ENCODE results near the gene ABHD4.
A peak's percentile ranks its signal among the peaks of the same experiment; 100 is the strongest.
"Not testable (repeated sequence)": the region's sequence is repeated elsewhere in the genome, so short reads cannot be mapped to it uniquely, and the experiment has no call there.

ABHD4 gene

DNA sequence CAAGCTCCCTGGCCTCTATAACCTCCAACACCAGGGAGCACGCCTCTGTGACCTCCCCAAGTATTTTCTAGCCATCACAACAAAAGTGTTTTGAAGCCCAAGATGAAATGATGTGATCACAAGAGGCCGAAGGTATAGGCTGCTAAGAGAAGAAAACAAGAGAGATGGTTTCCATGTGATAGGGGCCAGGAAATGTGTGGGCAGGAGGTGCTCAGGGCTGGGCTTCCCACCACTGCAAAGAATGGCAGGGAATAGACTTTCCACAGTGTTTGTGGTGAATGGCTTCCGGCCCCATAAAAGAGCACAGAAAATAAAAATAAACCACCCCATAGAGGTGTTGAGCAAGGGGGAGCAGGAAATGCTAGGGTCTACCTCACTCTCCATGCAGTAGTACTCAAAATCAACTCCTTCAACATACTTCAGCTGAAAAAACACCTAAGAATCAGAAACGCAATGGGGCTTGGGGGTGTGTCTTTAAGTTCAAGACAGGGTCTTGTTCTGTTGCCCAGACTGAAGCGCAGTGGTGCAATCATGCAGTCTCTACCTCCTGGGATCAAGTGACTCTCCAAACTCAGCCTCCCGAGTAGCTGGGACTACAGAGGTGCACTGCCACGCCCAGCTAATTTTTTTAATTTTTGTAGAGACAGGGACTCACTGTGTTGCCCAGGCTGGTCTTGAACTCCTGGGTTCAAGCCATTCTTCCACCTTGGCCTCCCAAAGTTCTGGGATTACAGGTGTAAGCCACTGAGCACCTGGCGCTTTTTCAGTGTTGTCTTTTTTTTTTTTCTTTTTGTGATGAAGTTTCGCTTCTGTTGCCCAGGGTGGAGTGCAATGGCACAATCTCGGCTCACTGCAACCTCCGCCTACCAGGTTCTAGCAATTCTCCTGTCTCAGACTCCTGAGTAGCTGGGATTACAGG is 36.2 kb upstream of the ABHD4 start:
- no peak for DNase-seq

- no peak for DNase-seq
Measured at GRCh38 chr14:22563987-22564386, 34.1 kb upstream of the ABHD4 start.

DNA sequence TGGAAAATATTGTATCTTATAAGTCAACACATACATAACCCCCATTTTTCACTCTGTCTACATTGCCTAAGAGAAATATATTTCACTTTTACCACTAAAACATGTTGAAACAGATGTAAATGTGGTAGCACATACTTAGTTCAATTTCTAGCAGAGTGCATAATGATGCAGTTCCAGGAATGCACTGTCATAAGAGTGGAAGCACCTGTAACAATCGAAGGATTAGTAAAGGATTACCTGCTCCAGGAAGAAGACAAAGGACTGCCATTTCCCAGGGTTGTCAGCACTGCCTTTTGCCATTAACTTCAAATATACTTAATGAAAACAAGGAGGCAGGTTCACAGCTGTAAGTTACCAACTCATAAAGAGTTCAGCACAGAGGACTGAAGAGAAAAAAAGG is 33.6 kb upstream of the ABHD4 start:
- no peak for DNase-seq

DNA sequence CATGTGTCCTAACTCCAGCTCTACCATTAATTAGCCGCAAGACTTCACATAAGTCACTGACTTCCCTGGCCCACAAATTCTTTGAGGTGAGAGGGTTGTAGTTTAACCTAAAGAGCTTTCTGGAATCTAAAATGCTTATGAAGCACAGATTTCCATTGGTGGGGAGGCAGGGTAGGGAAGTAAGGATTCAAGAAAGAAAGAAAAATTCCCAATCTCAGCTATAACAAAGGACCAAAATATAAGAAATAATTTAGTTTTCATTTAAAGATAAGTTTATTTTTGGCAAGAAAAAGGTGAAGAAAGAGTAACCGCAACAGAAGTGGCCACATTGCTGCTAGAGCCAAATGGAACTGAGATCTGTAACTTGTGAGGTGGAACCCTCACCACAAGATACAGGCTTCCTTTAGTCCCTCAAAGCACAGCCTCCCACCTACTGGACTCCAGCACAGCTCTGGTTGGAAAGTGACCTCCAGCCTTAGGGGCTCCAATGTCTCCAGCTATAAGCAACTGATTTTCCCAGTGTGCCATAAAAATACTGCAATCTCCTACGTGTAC is 32.6 kb upstream of the ABHD4 start:
- DNase-seq, result no peak

- DNase-seq, result not testable (repeated sequence)
Measured at GRCh38 chr14:22566266-22566665, 31.8 kb upstream of the ABHD4 start.

GRCh38 chr14:22566845-22567244 is 31.3 kb upstream of the ABHD4 start:
- DNase-seq, result no peak

GRCh38 chr14:22567437-22567836 is 30.7 kb upstream of the ABHD4 start:
- DNase-seq, result peak; percentile 68

- no peak for DNase-seq
Measured at GRCh38 chr14:22569106-22569736, 28.9 kb upstream of the ABHD4 start.

- no peak for DNase-seq
Measured at GRCh38 chr14:22569737-22570131, 28.4 kb upstream of the ABHD4 start.

DNA sequence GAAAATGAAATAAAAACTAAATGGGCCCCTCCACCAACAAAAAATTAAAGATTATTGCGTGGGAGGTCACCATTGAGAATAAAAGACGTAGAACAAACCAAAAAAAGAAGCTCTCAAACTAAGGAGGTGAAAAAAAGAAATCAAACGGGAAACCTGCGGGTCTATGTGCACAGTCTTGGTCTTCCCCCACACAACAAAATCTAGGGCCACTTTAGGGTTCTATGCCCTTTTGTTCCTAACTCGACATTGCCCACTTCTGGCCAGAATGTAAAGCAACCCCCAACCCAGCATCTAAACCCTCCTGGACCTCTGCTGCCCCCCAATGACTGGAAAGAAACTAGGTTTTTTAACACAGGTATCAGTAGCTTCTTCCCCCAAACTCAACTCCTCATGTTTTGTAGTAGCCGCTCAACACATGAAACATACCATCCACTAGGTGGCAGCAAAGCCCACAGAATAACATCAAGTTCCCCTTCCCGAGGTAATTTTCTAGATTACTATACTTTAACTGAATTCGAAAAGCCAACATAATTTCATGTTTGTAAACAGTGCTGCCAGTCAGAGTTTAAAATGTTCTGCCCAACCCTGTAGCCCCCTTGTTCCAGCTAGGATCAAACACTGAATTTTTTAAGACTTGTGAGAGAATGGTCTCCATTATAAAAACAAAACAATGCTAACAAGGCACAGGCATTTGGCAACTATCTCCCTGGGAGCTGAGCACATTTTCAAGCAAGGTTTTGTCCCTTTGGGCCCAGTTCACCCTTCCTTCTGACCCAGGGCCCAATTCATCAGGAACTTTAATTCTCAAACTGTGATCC is 27.8 kb upstream of the ABHD4 start:
- peak; percentile 88 for DNase-seq

GRCh38 chr14:22572562-22573058 is 25.5 kb upstream of the ABHD4 start:
- DNase-seq, result no peak

- no peak for DNase-seq
Measured at GRCh38 chr14:22573804-22574203, 24.3 kb upstream of the ABHD4 start.

DNA sequence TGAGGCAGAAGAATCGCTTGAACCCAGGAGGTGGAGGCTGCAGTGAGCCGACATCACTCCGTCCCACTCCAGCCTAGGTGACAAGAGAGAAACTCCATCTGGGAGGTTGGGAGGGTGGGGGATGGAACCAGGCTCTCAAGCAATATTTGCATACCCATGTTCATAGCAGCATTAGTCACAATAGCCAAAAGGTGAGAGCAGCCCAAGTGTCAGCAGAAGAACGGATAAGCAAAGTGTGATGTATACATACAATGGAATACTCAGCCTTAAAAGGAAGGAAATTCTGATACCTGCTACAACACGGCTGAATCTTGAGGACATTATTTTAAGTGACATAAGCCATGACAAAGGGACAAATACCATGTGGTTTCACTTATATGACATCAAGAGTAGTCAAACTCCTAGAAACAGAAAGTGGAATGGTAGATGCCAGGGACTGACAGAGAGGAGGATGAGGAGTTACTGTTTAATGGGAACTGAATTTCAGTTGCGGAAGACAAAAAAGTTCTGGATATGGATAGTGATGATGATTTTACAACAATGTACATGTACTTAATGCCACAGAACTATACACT is 20.7 kb upstream of the ABHD4 start:
- DNase-seq, result no peak

DNA sequence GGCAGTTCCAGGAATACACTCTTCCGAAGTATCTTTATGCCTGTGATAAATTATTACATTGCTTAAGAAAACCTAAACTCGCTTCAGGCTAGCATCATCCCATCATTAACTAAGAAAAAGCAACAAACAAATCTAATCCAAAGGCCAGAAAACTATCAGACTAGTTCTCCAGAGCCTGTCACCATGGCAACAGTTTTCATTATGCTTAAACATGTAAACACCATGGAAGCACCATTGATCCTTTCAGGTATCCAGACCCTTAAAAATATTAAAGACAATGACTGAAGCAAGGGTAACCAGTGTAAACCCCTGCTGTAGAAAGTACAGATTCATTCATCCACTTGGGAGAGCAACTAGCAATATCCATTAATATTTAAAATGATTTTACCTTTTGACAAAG is 18.9 kb upstream of the ABHD4 start:
- DNase-seq, result peak; percentile 9

DNA sequence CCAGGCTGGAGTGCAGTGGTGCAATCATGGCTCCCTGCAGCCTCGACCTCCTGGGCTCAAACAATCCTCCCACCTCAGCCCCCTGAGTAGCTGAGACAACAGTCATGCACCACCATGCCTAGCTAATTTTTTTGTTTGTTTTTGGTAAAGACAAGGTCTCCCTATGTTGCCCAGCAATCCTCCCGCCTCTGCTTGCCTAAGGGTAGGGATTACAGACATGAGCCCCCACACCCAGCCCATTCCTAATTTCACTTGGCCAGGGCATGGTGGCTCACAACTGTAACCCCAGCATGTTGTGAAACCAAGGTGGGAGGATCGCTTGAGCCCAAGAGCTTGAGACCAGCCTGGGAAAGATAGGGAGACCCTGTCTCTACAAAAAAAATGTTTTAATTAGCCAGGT is 18.2 kb upstream of the ABHD4 start:
- no peak for DNase-seq

DNA sequence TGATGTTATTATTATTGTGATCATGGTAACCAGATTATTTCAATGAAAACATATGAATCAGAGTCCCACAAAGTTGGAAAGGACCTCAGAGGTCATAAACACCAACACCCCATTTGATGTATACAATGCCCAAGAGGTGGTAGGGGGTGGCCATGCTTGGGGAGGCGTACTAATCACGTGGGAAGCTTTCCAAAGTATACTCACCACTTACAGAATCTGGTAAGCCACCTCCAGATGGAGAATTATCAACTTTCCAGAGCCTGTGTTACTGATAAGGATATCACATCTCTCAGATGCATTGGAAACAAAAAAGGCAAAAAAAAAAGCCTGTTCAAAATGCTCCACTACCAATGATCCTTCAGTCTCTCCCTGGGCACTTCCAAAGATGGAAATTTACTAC is 17.5 kb upstream of the ABHD4 start:
- no peak for DNase-seq

GRCh38 chr14:22583994-22584393 is 14.1 kb upstream of the ABHD4 start:
- DNase-seq, result no peak

DNA sequence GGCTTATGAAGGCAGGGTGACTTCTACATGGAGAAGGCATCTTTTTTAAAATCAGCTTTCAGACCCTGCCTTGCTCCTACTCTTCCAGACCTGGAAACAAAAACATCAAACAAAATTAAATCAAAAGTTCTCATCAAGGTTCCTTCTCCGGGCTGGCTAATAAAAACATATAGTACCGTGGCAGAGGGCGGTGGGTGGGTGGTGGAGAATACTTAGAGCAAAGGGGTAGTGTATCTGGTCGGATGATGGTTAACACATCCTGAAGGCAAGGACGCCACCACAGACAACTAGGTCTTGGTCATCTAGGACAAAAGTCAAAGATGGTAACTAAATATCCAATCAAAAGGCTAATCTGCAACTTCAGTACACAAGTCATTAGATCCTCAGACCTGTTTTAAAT is 10.9 kb upstream of the ABHD4 start:
- DNase-seq, result no peak

GRCh38 chr14:22587677-22588422 is 10.2 kb upstream of the ABHD4 start:
- not testable (repeated sequence) for DNase-seq

DNA sequence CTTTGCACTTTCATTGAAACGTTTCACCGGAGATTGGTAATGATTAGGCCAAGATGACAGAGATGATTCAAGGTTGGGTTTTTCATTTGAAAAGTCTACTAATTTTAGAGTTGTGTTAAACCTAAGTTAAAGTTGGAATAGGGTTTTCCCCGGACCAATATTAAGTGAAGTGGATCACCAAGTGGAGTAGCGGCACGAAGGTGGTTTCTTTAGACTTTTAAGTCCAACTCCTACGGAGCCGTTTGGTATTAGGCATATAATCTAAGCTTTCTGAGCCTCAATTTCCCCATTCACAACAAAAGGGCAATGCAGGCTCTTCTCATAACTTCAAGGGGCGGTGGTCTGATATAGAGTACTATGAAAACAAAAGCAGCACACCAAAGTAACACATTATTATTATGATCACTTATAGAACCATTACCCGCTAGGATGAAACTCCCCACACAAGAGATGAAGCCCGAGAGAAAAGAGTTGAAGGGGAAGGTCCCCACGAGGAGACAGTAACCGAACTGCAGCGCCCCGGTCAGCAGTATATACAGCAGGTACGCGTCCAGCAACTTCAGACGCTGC is 9.5 kb upstream of the ABHD4 start:
- no peak for DNase-seq

DNA sequence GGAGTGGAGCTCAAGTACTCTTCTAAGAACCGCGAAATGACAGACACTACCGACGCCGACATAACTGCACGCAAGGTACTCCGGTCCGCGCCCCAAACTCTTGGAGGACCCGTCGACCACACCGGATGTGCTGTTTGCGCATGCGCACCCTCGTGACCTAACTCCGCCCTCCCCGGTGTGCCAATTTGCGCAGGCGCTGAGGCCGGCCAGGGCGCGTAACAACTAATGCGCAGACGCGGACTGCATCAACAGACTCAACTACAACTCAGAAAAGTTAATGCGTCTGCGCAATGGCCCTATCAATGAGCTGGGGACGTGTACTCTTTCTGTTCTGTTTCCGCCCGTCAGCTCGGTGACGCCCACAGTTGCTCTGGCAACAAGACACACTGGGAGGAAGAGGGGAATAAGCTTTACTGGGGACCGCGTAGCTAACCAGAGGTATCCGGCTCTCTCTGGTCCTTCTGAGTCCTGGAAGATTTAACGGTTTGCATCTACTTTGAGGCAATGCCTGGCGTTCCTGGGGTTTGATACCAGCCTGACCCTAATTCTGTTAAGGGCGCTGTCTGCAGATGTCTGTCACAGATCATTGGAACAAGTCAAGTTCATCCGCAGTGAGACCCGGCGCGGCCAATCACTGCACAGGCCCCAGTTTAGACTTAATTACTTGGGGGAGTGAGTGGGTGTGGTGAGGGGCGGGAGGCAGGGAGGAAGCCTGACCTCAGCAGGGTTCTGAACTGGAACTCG is 8.8 kb upstream of the ABHD4 start, which contains the start of gene DAD1:
Gene DAD1, minus strand, starts transcription at position 129 of the 744 bp plus-strand sequence. Its CDS starts 67 bp downstream, at position 62.
- peak; percentile 99 for DNase-seq

All from NCI-H82 (cell line).